ENCODE data around the gene TSPAN32.

DNA sequence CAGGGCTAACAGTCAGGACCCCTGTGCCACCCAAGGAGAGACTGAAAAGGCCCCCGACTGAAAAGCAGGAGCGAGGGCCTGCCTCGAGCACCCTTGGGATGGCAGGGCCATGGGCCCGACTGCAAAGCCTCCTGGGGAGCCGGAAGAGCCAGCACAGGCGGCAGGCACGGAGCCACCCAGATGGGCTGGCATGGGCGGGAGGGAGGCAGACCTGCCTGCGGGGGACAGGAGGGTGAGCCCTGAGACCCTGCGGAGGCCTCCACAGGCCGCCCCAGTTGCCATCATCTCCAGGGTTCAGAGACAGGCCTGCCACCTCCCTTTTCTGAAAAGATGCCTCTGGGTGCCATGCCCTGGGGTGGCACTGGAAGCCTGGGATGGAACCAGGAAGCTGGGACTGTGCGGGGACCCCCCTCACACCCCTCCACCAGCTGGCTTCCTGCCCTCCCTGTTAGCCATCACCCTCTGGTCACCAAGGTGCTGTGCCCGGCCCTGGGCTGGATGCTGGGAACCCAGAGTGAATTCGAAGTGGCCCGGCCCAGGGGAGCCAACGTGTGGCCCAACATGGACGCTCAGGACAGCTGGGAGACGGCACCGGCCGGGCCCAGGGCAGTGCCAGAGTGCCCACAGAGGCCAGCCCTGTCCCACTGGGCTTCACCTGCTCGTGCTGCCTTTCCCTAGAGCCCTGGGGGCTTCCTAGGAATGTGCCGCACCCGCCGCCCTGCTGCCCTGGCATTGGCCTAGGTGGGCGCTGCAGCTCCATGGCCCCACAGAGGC, 13.8 kb downstream of the TSPAN32 start:
- TF ChIP-seq, protein P1, sequence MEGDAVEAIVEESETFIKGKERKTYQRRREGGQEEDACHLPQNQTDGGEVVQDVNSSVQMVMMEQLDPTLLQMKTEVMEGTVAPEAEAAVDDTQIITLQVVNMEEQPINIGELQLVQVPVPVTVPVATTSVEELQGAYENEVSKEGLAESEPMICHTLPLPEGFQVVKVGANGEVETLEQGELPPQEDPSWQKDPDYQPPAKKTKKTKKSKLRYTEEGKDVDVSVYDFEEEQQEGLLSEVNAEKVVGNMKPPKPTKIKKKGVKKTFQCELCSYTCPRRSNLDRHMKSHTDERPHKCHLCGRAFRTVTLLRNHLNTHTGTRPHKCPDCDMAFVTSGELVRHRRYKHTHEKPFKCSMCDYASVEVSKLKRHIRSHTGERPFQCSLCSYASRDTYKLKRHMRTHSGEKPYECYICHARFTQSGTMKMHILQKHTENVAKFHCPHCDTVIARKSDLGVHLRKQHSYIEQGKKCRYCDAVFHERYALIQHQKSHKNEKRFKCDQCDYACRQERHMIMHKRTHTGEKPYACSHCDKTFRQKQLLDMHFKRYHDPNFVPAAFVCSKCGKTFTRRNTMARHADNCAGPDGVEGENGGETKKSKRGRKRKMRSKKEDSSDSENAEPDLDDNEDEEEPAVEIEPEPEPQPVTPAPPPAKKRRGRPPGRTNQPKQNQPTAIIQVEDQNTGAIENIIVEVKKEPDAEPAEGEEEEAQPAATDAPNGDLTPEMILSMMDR (IDR thresholded peaks at IDR 0.05): no peak
- TF ChIP-seq POLR2A (IDR thresholded peaks at IDR 0.05; ENCODE audit: low read length): no peak

Measured in A549 (cell line).